Thymus (tissue), 11 donors: ENCODE measurements around the gene LYRM4. TPM values are rescaled to one million over a fixed set of nuclear protein-coding genes. Genes with fewer than 3 reads are reported as not detected.

Source experiments
- DNase-seq, 9 donors: peaks; one replicate each; pipeline ENCODE4 v3.0.0-alpha.2; 2013; ENCODE audit warnings: low spot score in 9 of 9, low read depth in 6 of 9, missing footprints in 1 of 9
- H3K27ac ChIP-seq, 2 donors: one replicate each; pipeline ENCODE4 v1.5.1; 2013; ENCODE audit warnings: control low read depth in 1 of 2, low read depth in 1 of 2, low read length in 1 of 2, mild to moderate bottlenecking in 1 of 2, moderate library complexity in 1 of 2
- H3K27me3 ChIP-seq, 2 donors: one replicate each; pipeline ENCODE4 v1.5.1; 2013; ENCODE audit warnings: low read length in 1 of 2; ENCODE audit not compliant: control insufficient read depth in 2 of 2, insufficient read depth in 1 of 2
- H3K36me3 ChIP-seq, 2 donors: one replicate each; pipeline ENCODE4 v1.5.1; 2013; ENCODE audit warnings: low read length in 1 of 2, mild to moderate bottlenecking in 1 of 2, moderate library complexity in 1 of 2; ENCODE audit not compliant: control insufficient read depth in 2 of 2, insufficient read depth in 2 of 2
- H3K4me1 ChIP-seq, 2 donors: one replicate each; pipeline ENCODE4 v1.5.1; 2013; ENCODE audit warnings: low read length in 2 of 2; ENCODE audit not compliant: control insufficient read depth in 2 of 2, insufficient read depth in 2 of 2
- H3K4me3 ChIP-seq, 2 donors: one replicate each; pipeline ENCODE4 v1.5.1; 2013; ENCODE audit warnings: low read length in 2 of 2, control low read depth in 1 of 2, mild to moderate bottlenecking in 1 of 2
- H3K9me3 ChIP-seq, 2 donors: one replicate each; pipeline ENCODE4 v1.5.1; 2013; ENCODE audit warnings: low read length in 1 of 2, mild to moderate bottlenecking in 1 of 2; ENCODE audit not compliant: control insufficient read depth in 2 of 2, insufficient read depth in 1 of 2
- WGBS: extraction: QIAGEN DNeasy Blood & Tissue Kit; methylation state at CpG from one replicate; pipeline ENCODE4 v1.1.7; 2013; 5-methylcytosine and 5-hydroxymethylcytosine counted together
- polyA plus RNA-seq: library from polyadenylated mRNA; stranded (reverse); fragments of 200-250 nt; gene quantifications from one replicate; pipeline ENCODE4 v1.2.3, GENCODE V29; 2013
- total RNA-seq: library from RNA; stranded (reverse); fragments of 120-200 nt; gene quantifications from one replicate; pipeline ENCODE4 v1.2.4, GENCODE V29; 2013
- donor health status: healthy.

Gene LYRM4
- total and polyA plus RNA-seq, 2 donors: 31.6 to 33.7 TPM

DNA sequence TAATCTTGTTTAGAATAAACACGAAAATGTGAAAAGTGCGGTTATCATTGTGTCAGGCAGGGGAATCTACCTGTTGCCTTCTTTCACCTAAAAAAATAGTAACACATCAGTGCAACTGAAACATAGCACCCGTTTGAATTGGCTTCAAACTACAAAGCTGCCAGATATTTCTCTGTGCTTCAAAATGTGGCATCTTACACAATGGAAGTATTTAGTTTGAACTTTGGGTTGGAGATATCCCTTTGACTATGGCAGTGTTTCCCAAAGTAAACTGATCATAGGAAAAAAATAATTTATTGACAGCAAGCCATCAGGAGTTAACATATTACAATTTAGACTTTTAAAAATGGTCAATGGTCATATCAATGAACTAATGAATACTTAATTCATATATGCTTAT is 172.0 kb downstream of the LYRM4 start:
- DNase-seq: no peak
- no peak overlapping the region for H3K27ac ChIP-seq
- H3K4me3 ChIP-seq: no peak overlapping the region
- WGBS: 86% methylated on average over 3 of the region's 3 CpGs
- peaks cover 46 to 61% of the 10 kb centered on the region in 2 donors for H3K27me3 ChIP-seq
- no peaks in the 10 kb centered on the region for H3K36me3 ChIP-seq
- H3K9me3 ChIP-seq: peaks cover 0 to 5% of the 10 kb centered on the region in 2 donors
- peaks cover 14 to 24% of the 10 kb centered on the region in 2 donors for H3K4me1 ChIP-seq

DNA sequence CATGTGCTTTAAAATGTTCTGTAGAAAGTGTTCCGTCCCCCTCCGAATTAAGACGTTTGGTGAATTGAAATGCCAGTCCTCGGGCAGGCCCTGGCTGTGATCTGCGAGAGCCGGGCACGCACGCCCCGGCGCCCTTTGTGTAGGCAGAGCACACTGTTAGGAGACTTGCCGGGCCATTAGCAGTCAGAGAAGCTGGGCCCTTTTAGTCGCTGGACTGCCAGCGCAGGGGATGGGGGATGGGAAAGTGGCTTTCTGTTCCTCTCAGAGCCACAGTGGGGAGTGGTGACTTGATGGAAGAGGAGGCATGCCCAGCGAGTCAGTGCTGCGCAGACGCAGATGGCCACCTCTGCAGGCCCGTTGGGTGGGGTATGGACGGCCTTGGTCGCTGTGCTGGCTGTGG is 173.4 kb downstream of the LYRM4 start:
- 64% methylated on average over 19 of the region's 19 CpGs for WGBS
- peaks cover 0 to 5% of the 10 kb centered on the region in 2 donors for H3K9me3 ChIP-seq
- H3K4me3 ChIP-seq: no peak overlapping the region
- peak overlapping the region in 1 of 2 donors; percentile 31 for H3K27ac ChIP-seq
- H3K36me3 ChIP-seq: no peaks in the 10 kb centered on the region
- peaks cover 14 to 22% of the 10 kb centered on the region in 2 donors for H3K4me1 ChIP-seq
- H3K27me3 ChIP-seq: peaks cover 56 to 73% of the 10 kb centered on the region in 2 donors
- DNase-seq: peak in 1 of 9 donors; percentile 34

DNA sequence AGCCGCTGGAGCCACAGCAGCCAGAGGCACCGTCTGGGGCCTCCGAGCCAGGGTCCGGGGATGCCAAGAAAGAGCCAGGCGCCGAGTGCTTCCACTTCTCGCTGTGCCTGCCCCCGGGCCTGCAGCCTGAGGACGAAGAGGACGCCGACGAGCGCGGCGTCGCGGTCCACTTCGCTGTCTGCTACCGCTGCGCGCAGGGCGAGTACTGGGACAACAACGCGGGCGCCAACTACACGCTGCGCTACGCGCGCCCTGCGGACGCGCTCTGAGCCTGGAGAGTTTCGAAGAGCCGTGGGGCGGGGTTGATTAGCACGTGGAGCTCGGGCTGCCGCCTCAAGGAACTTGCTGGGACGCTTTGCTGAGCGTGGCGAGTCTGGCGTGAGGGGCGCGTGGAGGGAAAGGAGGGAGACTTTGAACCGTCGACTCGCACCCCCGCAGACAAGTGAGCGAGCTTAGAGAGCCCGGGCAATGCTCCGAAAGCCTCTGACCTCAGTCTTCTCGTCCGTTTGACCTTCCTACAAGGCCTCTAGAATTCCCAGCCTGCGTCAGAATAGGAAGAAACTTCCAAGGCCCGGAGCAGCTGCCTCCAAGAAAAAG is 174.4 kb downstream of the LYRM4 start:
- Histone ChIP-seq H3K36me3 (no peaks in the 10 kb centered on the region), H3K9me3 (peaks cover 0 to 5% of the 10 kb centered on the region in 2 donors), H3K4me3 (peak overlapping the region in 1 of 2 donors; percentile 36), H3K27me3 (peaks cover 56 to 83% of the 10 kb centered on the region in 2 donors), H3K4me1 (peaks cover 9 to 15% of the 10 kb centered on the region in 2 donors), H3K27ac (no peak overlapping the region)
- WGBS: 19% methylated on average over 56 of the region's 56 CpGs
- DNase-seq: peak in 1 of 9 donors; percentile 14

DNA sequence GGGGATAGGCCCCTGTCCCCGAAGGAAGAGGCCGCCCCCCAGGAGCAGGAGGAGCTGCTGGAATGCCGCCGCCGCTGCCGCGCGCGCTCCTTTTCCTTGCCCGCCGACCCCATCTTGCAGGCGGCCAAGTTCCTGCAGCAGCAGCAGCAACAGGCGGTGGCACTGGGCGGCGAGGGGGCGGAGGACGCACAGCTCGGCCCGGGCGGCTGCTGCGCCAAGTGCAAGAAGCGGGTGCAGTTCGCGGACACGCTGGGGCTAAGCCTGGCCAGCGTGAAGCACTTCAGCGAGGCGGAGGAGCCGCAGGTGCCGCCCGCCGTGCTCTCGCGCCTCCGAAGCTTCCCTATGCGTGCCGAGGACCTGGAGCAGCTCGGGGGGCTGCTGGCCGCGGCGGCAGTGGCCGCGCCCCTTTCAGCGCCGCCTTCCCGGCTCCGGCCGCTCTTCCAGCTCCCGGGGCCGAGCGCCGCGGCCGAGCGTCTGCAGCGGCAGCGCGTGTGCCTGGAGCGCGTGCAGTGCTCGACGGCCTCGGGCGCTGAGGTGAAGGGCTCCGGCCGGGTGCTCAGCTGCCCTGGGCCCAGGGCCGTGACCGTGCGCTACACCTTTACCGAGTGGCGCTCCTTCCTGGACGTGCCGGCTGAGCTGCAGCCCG is 175.0 kb downstream of the LYRM4 start:
- Histone ChIP-seq H3K9me3 (peaks cover 0 to 5% of the 10 kb centered on the region in 2 donors), H3K4me1 (peaks cover 9% of the 10 kb centered on the region in 2 donors), H3K4me3 (peak overlapping the region; percentile 36 to 39), H3K27me3 (peaks cover 56 to 82% of the 10 kb centered on the region in 2 donors), H3K27ac (peak overlapping the region in 1 of 2 donors; percentile 65), H3K36me3 (no peaks in the 10 kb centered on the region)
- WGBS: 2% methylated on average over 74 of the region's 74 CpGs
- DNase-seq: peak in 1 of 9 donors; percentile 12

DNA sequence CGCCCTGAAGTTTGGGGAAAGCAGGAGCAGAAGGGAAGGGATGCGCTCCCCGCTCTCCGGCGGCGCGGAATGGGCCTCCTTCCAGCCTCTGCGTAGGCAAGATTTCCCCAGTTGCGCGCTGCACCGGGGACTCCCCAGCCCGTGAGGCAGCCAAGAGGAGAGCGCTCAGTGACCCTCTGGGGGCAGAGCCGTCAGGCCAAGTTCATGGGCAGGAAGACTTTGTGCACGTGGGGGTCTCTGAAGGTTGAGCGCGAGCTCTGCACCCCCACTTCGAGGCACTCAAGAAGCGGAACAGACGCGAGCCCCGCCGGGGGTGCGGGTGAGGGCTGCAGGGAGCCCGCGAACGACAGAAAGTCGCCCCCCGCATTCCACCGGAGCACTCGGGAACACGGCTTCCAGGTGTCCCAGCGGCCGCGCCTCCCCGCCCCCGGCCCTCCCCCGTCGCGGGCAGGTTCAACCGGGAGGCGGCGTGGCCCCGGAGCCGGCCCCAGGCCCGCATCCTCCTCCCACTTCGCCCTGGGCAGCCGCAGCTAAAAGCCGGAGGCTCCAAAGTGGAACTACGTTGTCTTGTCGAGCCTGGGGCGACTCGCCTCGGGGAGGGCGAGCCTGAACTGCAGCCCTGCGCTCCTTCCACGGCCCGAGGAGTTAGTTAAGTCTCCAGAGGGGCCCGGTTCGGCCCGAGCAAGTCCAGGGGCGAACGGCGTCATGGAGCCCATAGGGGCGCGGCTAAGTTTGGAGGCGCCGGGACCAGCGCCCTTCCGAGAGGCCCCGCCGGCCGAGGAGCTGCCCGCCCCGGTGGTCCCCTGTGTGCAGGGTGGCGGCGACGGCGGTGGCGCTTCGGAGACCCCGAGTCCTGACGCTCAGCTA is 175.7 kb downstream of the LYRM4 start, which contains the start of gene PPP1R3G:
PPP1R3G (plus strand) TSS at position 561 of the 867 bp plus-strand sequence; CDS start at position 706, 145 bp downstream.
- WGBS: under 1% methylated on average over 83 of the region's 83 CpGs
- H3K27me3 ChIP-seq: peaks cover 56 to 75% of the 10 kb centered on the region in 2 donors
- H3K4me3 ChIP-seq: peak within 1 kb of the TSS; percentile 36 to 39
- H3K36me3 ChIP-seq: no peaks in the 10 kb centered on the region
- DNase-seq: peak in 1 of 9 donors; percentile 28
- H3K27ac ChIP-seq: peak within 1 kb of the TSS; percentile 26 to 65
- peaks cover 2 to 9% of the 10 kb centered on the region in 2 donors for H3K4me1 ChIP-seq
- peaks cover 0 to 5% of the 10 kb centered on the region in 2 donors for H3K9me3 ChIP-seq

DNA sequence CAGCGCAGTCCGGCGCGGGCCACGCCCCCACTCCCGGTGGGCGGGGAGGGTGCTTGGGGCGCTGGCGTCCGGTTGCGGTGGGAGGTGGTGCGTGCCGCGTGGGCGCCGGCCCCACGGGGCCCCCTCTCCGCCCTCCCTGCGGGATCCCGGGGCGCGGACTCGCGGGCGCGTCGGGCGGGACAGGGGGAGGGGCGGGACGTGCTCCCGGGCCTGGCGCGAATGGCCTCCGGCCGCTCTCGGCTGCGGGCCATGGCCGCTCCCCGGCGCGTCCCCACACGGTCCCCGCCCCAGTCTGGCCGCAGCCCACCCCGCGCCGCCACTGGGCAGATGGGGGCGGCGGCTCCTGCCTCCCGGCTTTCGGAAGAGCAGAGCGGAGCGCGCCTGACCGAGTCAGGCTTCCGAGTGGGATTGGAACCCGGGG is 176.4 kb downstream of the LYRM4 start:
- Histone ChIP-seq H3K36me3 (no peaks in the 10 kb centered on the region), H3K9me3 (peaks cover 0 to 5% of the 10 kb centered on the region in 2 donors), H3K27me3 (peaks cover 55 to 74% of the 10 kb centered on the region in 2 donors), H3K4me1 (peaks cover 2 to 9% of the 10 kb centered on the region in 2 donors), H3K4me3 (peak overlapping the region; percentile 36 to 39), H3K27ac (peak overlapping the region in 1 of 2 donors; percentile 40)
- WGBS: 2% methylated on average over 57 of the region's 57 CpGs
- DNase-seq: no peak

DNA sequence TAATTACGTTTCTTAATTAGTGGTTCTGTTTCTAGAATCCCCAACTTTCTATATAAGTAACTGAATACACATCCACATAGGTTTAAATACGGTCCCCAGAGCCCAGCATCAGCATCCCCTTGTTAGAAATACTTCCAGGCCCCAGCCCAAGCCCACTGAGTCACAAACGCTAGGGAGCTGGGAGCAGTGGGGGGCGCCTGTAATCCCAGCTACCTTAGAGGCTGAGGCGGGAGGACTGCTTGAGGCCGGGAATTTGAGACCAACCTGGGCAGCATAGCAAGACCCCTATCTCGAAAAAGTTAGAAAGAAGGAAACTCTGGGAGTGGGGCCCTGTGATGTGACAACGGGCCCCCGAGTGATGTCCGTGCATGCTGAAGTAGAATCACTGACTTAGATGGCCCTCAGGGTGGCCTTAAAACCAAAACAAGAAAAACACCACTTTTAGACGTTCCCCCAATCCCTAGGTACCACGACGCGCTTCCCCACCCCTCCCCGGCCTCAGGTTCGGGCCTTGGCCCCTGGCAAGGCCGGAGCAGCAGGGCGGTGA is 176.9 kb downstream of the LYRM4 start:
- no peak for DNase-seq
- Histone ChIP-seq H3K36me3 (no peaks in the 10 kb centered on the region), H3K27me3 (peaks cover 55 to 74% of the 10 kb centered on the region in 2 donors), H3K27ac (no peak overlapping the region), H3K4me3 (no peak overlapping the region), H3K9me3 (peaks cover 0 to 5% of the 10 kb centered on the region in 2 donors), H3K4me1 (peaks cover 2 to 9% of the 10 kb centered on the region in 2 donors)
- 56% methylated on average over 18 of the region's 18 CpGs for WGBS

DNA sequence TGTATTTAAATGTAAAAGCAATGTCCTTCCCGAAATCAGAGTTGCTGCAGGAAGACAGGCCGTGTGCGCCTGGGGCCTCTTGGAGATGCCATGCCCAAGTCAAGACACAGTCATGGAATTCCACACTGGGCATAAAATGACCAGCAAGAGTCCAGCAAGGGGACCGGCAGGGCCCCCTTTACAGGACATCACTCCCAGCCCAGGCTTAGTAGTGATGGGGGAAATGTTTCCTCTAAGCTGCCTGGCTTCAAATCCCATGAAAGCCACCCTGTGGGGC is 177.5 kb downstream of the LYRM4 start:
- Histone ChIP-seq H3K4me3 (no peak overlapping the region), H3K4me1 (peaks cover 2 to 9% of the 10 kb centered on the region in 2 donors), H3K27me3 (peaks cover 52 to 71% of the 10 kb centered on the region in 2 donors), H3K27ac (no peak overlapping the region), H3K36me3 (no peaks in the 10 kb centered on the region), H3K9me3 (peaks cover 0 to 5% of the 10 kb centered on the region in 2 donors)
- 49% methylated on average over 4 of the region's 4 CpGs for WGBS
- DNase-seq: no peak
